Measurements from ENCODE around the gene METTL2A.
"Not testable (repeated sequence)": the region's sequence is repeated elsewhere in the genome, so short reads cannot be mapped to it uniquely, and the experiment has no call there.

DNA sequence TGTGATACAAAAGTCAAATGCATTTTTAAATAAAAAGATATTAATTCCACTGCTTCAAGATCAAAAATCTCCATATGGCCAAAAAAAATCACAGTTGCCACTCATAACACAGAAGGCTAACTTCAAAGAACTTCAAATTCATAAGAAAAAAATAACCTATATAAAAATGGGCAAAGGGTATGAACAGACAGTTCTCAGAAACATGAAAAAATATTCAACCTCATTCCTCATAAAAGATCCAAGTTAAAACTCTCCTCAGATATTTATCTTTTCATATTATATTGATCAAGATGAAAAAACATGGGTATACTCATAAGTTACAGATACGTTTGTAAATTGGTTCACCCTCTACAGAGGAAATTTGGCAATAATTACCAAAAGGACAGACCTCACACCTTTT is 10.6 kb upstream of the METTL2A start:
- TF ChIP-seq, protein P1, sequence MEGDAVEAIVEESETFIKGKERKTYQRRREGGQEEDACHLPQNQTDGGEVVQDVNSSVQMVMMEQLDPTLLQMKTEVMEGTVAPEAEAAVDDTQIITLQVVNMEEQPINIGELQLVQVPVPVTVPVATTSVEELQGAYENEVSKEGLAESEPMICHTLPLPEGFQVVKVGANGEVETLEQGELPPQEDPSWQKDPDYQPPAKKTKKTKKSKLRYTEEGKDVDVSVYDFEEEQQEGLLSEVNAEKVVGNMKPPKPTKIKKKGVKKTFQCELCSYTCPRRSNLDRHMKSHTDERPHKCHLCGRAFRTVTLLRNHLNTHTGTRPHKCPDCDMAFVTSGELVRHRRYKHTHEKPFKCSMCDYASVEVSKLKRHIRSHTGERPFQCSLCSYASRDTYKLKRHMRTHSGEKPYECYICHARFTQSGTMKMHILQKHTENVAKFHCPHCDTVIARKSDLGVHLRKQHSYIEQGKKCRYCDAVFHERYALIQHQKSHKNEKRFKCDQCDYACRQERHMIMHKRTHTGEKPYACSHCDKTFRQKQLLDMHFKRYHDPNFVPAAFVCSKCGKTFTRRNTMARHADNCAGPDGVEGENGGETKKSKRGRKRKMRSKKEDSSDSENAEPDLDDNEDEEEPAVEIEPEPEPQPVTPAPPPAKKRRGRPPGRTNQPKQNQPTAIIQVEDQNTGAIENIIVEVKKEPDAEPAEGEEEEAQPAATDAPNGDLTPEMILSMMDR (conservative IDR thresholded peaks at IDR 0.05; ENCODE audit: low read depth in 2 of 2): not testable (repeated sequence)
- TF ChIP-seq EZH2 (IDR thresholded peaks at IDR 0.05; ENCODE audit: low read depth, unreplicated experiment); REST (IDR thresholded peaks at IDR 0.05; ENCODE audit: unreplicated experiment); EZH2phosphoT487 (IDR thresholded peaks at IDR 0.05; ENCODE audit: unreplicated experiment); ZNF331 (CRISPR knock-in tag; IDR thresholded peaks at IDR 0.05; ENCODE audit: low read depth); POLR2AphosphoS5 (IDR thresholded peaks at IDR 0.05; ENCODE audit: low read depth); CREB1 (CRISPR knock-in tag; IDR thresholded peaks at IDR 0.05; ENCODE audit: low read depth); JUNB (IDR thresholded peaks at IDR 0.05; ENCODE audit: unreplicated experiment); STAT1 (IDR thresholded peaks at IDR 0.05; ENCODE audit: unreplicated experiment): not testable (repeated sequence)

Measured in GM23338 (cell line).